MG63 (cell line): ENCODE measurements around the gene TMEM87B. TPM values are rescaled to one million over a fixed set of nuclear protein-coding genes. Genes with fewer than 3 reads are reported as not detected.
"Not testable (repeated sequence)": the region's sequence is repeated elsewhere in the genome, so short reads cannot be mapped to it uniquely, and the experiment has no call there.

Experiments
- DNase-seq: peaks from one replicate; pipeline ENCODE4 v3.0.0-alpha.2; 2020
- H3K27me3 ChIP-seq: fragments of 250-450 bp; sonication (Bioruptor Pico); 2 replicates; pipeline ENCODE4 v1.5.1; 2020; ENCODE audit warnings: mild to moderate bottlenecking, moderate library complexity
- H3K36me3 ChIP-seq: fragments of 250-450 bp; sonication (Bioruptor Pico); 2 replicates; pipeline ENCODE4 v1.5.1; 2020; ENCODE audit warnings: mild to moderate bottlenecking, moderate library complexity
- H3K4me3 ChIP-seq: fragments of 250-450 bp; sonication (Bioruptor Pico); 2 replicates; pipeline ENCODE4 v1.5.1; 2020; ENCODE audit warnings: mild to moderate bottlenecking, moderate library complexity
- H3K9me3 ChIP-seq: fragments of 250-450 bp; sonication (Bioruptor Pico); 2 replicates; pipeline ENCODE4 v1.5.1; 2020; ENCODE audit warnings: mild to moderate bottlenecking, moderate library complexity
- total RNA-seq: library from RNA; depleted of rRNA; stranded (reverse); fragments of >200 nt; shearing (Covaris generic); gene quantifications from 2 replicates; pipeline ENCODE4 v1.2.3, GENCODE V29; 2014; ENCODE audit warnings: low replicate concordance

The TMEM87B gene
- total RNA-seq, 1 experiment from 2014 or later = 7.0 TPM

DNA sequence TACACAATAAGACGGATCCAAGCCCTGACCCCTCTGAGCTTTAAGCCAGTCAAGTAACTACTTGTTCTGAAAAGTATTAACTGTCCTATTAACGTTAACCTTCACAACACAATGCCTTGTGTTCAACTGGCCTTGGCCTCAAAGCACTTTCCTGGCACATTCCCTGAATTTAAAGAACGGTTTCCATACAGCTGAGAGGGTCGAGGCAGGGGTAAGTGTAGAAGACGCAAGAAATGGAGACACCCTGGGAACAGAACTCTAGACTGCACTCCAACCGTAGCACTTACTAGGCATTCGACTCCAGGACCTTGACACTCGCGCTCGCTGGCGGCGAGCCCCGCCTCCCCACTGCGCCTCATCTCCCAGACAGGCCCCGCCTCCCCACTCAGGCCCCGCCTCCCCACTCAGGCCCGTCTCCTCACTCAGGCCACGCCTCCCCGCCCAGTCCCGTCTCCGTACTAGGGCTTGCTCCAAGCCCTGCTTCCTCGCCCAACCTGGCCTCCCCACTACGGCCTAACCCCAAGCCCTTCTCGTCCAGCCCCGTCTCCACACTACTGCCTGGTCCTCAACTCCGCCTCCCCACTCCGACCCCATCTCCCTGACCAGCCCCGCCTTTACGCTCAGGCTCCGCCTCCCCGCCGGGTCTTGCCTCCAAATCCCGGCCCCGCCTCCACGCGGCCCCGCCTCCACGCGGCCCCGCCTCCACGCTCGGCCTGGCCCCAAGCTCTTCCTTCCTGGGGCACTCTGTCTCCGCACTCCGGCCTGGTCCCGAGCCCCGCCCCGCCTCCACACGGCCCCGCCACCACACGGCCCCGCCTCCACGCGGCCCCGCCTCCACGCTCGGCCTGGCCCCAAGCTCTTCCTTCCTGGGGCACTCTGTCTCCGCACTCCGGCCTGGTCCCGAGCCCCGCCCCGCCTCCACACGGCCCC lies 887 bp upstream of the TMEM87B start:
- H3K4me3 ChIP-seq = peak overlapping the region; percentile 57
- no peaks in the 10 kb centered on the region; the same call in 1 of the 2 replicates for H3K36me3 ChIP-seq
- peak; percentile 95 for DNase-seq
- no peaks in the 10 kb centered on the region for H3K27me3 ChIP-seq
- H3K9me3 ChIP-seq = no peaks in the 10 kb centered on the region

DNA sequence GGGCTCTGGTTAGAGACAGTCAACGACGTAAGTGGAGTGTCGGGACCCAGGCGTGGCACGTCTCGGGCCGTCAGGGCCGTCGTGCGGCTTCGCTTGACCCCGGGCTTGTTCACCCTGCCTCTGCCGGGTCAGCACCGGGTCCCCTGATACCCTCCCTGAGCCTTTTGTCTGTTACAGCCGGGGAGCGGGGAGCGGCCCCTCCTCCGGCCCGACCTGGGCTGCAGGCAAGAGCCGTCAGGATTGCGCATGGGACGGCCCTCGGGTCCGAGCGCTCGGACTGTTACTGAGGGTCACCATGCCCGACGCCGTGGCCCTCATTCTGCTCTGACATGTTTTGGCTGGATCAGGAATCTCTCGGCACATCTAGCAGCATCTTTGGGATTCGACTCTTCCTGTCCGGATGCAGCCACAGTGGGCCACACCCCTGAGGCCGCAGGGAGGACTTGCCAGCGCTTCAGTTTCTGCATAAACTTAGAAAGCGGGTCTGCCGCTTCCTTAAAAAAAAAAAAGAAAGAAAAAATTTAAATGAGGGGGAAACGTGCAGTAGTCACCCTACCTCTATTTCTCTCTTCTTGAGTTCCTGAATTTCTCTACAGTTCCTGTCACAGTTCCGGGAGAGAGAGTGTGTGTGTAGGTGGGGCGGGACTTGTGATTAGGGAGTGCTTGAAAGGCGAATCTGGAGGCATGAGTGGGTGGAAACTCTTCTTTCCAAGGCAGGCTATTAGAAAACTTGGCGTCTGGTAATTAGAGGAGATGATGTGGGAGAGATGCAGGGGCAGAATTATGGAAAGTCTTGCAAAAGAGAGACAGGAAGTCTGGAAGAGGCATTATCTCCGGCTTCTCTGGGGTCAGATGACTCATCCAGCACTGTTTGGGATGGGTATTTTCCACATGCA lies 909 bp downstream of the TMEM87B start:
- Histone ChIP-seq H3K36me3 (peaks cover 11% of the 10 kb centered on the region), H3K9me3 (no peaks in the 10 kb centered on the region), H3K27me3 (no peaks in the 10 kb centered on the region), H3K4me3 (peak overlapping the region; percentile 74)
- DNase-seq = peak; percentile 86

DNA sequence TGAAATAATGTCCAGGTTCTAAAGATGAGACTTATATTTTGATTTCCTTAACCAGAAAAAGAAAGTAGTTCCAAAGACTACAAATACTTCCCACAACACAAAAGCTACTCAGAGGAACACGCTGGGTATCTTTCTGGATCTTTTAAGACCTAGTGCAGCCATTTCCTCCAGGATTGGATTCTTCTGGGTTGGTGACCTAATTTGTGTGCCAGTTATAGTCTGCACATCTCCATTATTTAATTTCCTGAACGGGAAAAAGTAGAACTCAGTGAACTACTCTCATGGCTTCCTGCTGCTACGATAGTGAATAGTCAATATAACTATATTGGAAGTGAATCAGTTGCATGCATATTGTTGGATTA lies 1.5 kb downstream of the TMEM87B start:
- Histone ChIP-seq H3K27me3 (no peaks in the 10 kb centered on the region), H3K4me3 (peak overlapping the region; percentile 74), H3K36me3 (peaks cover 17% of the 10 kb centered on the region), H3K9me3 (no peaks in the 10 kb centered on the region)
- no peak for DNase-seq

DNA sequence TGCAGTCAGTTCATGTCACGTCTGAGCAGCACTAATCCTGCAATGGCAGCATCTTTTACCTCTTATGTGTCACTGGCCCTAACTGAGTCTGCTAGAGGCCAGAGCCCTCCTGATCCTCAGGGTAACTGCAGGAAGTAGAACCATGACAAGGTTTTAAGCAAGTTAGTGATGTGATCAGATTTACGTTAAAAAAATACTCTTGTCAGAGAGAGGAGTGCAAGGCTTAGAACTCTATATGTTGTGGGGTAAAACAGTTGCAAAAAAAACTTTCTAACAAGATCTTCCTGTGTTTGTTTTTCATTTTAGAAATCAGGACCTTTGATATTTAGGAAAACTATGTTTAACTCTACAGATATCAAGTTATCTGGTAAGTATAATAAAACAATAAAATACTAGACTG lies 4.6 kb downstream of the TMEM87B start:
- Histone ChIP-seq H3K4me3 (no peak overlapping the region), H3K36me3 (peaks cover 41% of the 10 kb centered on the region), H3K9me3 (peaks cover 3% of the 10 kb centered on the region; the same call in 1 of the 2 replicates), H3K27me3 (no peaks in the 10 kb centered on the region)
- no peak for DNase-seq

DNA sequence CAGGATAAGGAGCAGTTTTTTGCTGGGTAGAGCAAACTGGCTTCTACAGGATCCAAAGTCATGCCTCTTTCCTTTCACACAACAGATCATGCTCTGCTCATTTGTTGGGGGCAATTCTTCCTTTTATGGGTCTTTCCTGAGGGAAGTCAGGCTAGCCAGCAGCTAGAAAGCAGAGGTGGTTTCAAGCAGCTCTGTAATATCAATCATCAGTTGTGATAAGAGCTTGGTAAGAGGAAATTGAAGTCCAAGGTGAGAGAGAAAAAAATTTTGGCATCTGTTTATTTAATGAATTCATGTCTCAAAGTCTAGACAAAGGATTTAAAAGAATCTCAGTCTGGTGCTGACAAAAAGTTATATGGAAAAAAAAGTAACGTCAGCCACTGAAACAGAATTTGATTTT lies 6.2 kb downstream of the TMEM87B start:
- DNase-seq = no peak
- Histone ChIP-seq H3K4me3 (no peak overlapping the region), H3K9me3 (peaks cover 3% of the 10 kb centered on the region; the same call in 1 of the 2 replicates), H3K27me3 (no peaks in the 10 kb centered on the region), H3K36me3 (peaks cover 55% of the 10 kb centered on the region)

DNA sequence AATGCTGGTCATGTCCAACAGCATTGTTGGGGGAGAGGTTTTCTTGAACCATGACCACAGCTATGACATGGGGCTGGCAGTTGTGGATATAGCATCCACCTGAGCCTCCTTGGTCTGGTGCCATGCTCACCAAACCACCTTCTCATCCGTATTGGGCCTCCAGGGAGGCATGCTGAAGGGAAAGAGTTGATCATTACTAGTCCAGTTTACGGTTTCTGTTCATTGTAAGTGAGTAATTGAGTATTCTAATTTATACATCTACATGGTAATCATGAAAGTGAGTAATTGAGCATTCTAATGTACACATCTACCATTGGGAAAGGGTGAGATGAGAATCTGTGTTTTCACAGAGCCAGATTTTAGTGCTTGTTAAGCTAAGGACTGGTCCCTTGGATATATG lies 6.8 kb downstream of the TMEM87B start:
- Histone ChIP-seq H3K27me3 (no peaks in the 10 kb centered on the region), H3K4me3 (no peak overlapping the region), H3K9me3 (peaks cover 3% of the 10 kb centered on the region; the same call in 1 of the 2 replicates), H3K36me3 (peaks cover 60% of the 10 kb centered on the region)
- no peak for DNase-seq

DNA sequence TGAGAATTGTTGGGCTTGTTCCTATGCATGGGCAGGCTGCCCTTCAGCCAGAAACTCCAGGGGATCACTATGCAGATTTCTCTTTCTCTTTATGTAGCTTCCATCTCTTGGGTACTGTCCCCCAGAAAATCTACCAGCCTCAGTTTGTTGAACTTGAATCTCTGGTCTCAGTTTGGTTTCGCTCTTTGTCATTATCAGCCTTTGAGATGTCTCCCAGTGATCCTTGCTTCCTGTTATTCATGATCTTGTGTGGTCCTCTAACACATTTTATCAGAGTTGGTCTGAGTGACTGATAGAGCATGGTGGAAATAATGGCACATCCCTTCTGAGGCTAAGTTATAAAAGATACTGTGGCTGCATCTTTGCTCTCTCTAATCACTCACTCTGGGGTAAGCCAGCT lies 7.8 kb downstream of the TMEM87B start:
- DNase-seq = no peak
- Histone ChIP-seq H3K9me3 (peaks cover 3% of the 10 kb centered on the region; the same call in 1 of the 2 replicates), H3K27me3 (no peaks in the 10 kb centered on the region), H3K4me3 (no peak overlapping the region), H3K36me3 (peaks cover 68% of the 10 kb centered on the region)

DNA sequence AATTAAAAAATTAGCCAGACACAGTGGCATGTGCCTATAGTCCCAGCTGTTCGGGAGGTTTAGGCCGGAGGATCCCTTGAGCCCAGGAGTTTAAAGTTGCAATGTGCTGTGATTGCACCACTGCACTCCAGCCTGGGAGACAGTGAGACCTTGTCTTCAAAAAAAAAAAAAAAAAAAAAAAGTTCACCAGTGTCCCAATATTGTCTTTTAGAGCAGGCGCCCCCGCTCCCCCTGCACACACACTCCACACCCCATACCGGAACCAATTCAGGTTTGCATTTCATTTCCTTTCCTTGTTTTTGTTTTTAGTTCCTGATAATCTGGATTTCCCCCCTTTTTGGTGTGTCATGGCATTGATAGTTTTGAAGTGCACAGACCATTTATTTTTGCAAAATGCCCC lies 10.4 kb downstream of the TMEM87B start:
- no peak for DNase-seq
- Histone ChIP-seq H3K36me3 (peaks cover 76% of the 10 kb centered on the region), H3K4me3 (no peak overlapping the region), H3K9me3 (peaks cover 3% of the 10 kb centered on the region; the same call in 1 of the 2 replicates), H3K27me3 (no peaks in the 10 kb centered on the region)

DNA sequence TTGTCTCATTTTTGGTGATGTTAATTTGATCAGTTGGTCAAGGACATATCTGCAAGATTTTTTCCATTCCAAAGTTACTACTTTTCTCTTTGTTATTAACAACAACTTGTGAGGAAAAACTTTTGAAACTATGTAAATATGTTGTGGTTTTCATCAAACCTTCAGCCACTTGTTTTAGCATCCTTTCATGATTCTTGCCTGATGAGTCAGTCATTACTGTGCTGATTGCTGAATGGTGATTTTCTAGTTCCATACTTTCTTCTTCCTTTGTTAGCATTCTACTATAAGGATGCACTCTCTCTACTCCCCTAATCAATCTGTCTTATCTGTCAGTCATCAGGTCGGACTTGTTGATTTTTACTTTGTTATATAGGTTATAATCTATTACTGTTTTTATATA lies 10.9 kb downstream of the TMEM87B start:
- Histone ChIP-seq H3K27me3 (no peaks in the 10 kb centered on the region), H3K36me3 (peaks cover 73% of the 10 kb centered on the region)

DNA sequence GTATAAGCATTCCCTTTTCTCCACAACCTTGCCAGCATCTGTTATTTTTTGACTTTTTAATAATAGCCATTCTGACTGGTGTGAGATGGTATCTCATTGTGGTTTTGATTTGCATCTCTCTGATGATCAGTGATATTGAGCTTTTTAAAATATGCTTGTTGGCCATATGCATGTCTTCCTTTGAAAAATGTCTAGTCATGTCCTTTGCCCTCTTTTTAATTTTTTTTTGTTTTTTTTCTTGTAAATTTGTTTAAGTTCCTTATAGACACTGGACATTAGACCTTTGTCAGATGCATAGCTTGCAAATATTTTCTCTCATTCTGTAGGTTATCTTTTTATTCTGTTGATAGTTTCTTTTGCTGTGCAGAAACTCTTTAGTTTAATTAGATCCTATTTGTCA lies 14.7 kb downstream of the TMEM87B start:
- not testable (repeated sequence) for DNase-seq, H3K27me3 ChIP-seq, H3K4me3 ChIP-seq, H3K9me3 ChIP-seq
- peaks cover 62% of the 10 kb centered on the region for H3K36me3 ChIP-seq

More for the DNA sequence above, 10.9 kb downstream of the TMEM87B start:
- Histone ChIP-seq H3K4me3 (no peak overlapping the region), H3K9me3 (peaks cover 3% of the 10 kb centered on the region; the same call in 1 of the 2 replicates)
- no peak for DNase-seq

DNA sequence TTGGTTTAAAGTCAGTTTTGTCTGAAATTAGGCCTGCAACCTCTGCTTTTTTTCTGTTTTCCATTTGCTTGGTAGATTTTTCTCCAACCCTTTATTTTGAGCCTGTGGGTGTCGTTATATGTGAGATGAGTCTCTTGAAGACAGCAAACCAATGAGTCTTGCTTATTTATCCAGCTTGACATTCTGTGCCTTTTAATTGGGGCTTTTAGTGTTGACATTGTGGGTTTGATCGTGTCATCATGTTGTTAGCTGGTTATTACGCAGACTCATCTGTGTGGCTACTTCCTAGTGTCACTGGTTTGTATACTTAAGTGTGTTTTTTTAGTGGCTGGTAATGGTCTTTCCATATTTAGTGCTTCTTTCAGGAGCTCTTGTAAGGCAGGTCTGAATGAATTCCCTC lies 18.8 kb downstream of the TMEM87B start:
- Histone ChIP-seq H3K9me3 (peaks cover 3% of the 10 kb centered on the region; the same call in 1 of the 2 replicates), H3K36me3 (peaks cover 35% of the 10 kb centered on the region), H3K4me3 (no peak overlapping the region), H3K27me3 (no peaks in the 10 kb centered on the region)
- DNase-seq = no peak

DNA sequence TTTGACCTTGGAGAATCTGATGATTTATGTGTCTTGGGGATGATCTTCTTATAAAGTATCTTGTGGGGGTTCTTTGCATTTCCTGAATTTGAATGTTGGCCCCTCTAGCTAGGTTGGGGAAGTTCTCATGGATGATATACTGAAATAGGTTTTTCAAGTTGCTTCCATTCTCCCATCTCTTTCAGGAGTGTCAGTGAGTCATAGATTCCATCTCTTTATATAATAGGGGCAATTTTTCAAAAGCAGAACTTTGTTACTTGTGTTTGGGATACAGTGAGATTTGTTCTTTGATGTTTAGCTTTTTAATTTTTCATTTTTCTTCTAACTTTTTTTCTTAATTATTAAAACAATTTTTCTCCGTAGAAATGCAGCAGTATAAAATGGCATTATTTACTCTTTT lies 19.4 kb downstream of the TMEM87B start:
- H3K36me3 ChIP-seq = peaks cover 31% of the 10 kb centered on the region
- peaks cover 3% of the 10 kb centered on the region; the same call in 1 of the 2 replicates for H3K9me3 ChIP-seq
- no peak for DNase-seq
- H3K4me3 ChIP-seq = no peak overlapping the region
- no peaks in the 10 kb centered on the region for H3K27me3 ChIP-seq

DNA sequence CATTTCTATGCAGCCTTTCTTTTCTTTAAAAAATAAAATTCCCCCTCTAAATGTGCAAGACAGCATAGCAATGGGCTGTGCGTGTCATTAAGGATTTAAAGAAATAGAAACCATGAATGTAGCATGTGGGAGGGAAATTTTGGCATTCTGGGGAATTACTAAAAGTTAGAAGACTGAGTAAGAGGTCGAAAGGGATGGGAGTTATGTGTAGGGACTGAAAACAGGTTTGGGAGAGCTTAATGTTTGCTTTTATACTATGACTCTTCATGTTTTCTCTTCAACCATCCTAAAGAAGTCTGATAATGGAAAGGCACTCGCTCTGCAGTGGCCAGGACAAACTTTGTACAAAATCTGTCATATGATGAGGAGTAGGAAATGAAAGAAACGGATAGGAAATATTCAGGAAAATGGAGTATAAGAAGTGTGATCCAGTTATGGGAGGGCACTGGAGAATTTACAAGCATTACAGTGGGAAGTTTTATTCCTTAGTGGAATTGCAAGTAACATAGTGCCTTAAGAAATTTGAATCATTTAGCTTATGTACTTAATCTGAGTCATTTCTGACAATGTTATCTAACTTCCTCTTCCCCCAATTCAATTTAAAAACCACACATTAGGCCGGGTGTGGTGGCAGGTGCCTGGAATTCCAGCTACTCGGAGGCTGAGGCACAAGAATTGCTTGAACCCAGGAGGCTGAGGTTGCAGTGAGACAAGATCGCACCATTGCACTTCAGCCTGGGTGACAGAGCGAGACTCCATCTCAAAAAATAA lies 20.6 kb downstream of the TMEM87B start:
- DNase-seq = no peak
- H3K36me3 ChIP-seq = peaks cover 29% of the 10 kb centered on the region

DNA sequence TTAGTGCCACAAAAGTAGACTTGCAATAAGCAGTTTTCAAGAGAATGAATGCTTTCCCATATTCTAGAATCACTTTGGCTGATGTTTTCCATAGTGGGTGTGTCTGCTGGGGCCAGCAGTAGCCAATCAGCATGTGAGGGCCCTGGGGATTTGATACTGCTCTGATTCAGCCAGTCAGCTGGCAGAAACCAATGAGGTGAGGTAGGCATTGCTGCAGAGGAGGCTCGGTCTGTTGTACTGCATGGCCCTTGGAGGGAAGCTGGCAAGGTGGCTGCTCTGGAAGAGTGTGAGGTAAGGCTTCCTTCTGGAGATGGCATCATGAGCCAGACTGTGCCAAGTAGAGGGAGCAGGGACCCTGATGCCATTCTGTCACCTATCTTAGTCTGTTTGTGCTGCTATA lies 22.7 kb downstream of the TMEM87B start:
- H3K4me3 ChIP-seq = no peak overlapping the region
- H3K9me3 ChIP-seq = peaks cover 3% of the 10 kb centered on the region; the same call in 1 of the 2 replicates
- peak; percentile 17 for DNase-seq
- H3K36me3 ChIP-seq = peaks cover 39% of the 10 kb centered on the region
- no peaks in the 10 kb centered on the region for H3K27me3 ChIP-seq

More for the DNA sequence above, 20.6 kb downstream of the TMEM87B start:
- peaks cover 3% of the 10 kb centered on the region; the same call in 1 of the 2 replicates for H3K9me3 ChIP-seq
- no peak overlapping the region for H3K4me3 ChIP-seq
- no peaks in the 10 kb centered on the region for H3K27me3 ChIP-seq

DNA sequence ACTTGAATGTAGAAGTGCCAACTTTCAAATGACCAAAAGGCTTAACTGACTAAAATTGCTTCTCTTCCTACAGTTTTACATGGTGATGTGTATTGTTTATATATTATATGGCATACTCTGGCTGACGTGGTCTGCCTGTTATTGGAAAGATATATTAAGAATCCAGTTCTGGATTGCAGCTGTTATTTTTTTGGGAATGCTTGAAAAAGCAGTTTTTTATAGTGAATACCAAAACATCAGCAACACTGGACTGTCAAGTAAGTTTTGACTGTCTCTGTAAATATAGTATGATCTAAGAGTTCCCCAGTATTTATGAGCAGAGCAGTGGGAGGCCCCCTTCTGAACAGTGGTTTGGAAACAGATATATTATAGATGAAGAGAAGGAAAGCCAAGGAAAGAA lies 26.2 kb downstream of the TMEM87B start:
- no peaks in the 10 kb centered on the region for H3K27me3 ChIP-seq
- no peak overlapping the region for H3K4me3 ChIP-seq
- DNase-seq = no peak
- no peaks in the 10 kb centered on the region for H3K9me3 ChIP-seq
- H3K36me3 ChIP-seq = peaks cover 29% of the 10 kb centered on the region

DNA sequence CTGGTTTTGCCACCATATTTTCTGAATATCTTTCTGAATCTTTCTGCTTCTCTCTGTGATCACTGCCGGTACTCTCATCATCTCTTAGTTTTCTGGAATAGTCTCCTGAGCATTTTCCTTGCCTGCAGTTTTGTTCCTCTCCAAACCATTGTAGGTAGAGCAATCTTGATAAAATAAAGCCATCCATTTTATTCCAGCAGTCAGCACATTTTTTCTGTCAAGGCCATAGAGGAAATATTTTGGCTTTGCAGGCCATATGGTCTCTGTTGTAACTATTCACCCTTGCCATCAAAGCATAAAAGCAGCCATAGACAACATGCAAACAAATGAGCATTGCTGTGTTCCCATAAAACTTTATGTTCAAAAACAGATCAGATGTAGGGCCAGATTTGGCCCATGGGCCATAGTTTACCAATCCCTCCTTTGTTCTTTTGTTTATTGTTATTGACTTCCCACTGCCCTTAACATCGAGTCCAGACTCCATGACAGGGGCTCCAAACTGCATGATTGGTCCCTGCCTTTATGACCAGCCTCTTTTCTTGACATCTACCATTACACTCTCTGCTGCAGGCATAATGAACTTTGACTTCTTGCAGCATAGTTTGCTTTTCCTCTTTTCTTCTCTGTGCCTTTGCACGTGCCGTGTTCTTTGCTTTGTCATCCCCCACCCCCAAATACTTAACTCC lies 29.8 kb downstream of the TMEM87B start:
- no peaks in the 10 kb centered on the region for H3K27me3 ChIP-seq

More for the DNA sequence above, 29.8 kb downstream of the TMEM87B start:
- Histone ChIP-seq H3K36me3 (peaks cover 36% of the 10 kb centered on the region), H3K9me3 (no peaks in the 10 kb centered on the region), H3K4me3 (no peak overlapping the region)
- no peak for DNase-seq
